ENCODE results near the gene WDR37.
"Not testable (repeated sequence)": the region's sequence is repeated elsewhere in the genome, so short reads cannot be mapped to it uniquely, and the experiment has no call there.

WDR37 gene, protein sequence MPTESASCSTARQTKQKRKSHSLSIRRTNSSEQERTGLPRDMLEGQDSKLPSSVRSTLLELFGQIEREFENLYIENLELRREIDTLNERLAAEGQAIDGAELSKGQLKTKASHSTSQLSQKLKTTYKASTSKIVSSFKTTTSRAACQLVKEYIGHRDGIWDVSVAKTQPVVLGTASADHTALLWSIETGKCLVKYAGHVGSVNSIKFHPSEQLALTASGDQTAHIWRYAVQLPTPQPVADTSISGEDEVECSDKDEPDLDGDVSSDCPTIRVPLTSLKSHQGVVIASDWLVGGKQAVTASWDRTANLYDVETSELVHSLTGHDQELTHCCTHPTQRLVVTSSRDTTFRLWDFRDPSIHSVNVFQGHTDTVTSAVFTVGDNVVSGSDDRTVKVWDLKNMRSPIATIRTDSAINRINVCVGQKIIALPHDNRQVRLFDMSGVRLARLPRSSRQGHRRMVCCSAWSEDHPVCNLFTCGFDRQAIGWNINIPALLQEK

GRCh38 chr10:1056326-1057105, at the start of gene WDR37:
Gene WDR37 (plus strand): TSS chr10:1056385. CDS start chr10:1072156, 15,771 bp downstream.
- DNase-seq (ENCODE audit: low read depth): peak; percentile 93
- TF ChIP-seq CTCF (conservative IDR thresholded peaks at IDR 0.05; ENCODE audit: low read depth, low read length): no peak

GRCh38 chr10:1006573-1006972, 49.6 kb upstream of the WDR37 start:
- no peak for DNase-seq (ENCODE audit: low read depth)
- no peak overlapping the region for H3K4me3 ChIP-seq (ENCODE audit: low read depth, low read length)
- no peak for TF ChIP-seq CTCF (conservative IDR thresholded peaks at IDR 0.05; ENCODE audit: low read depth, low read length)

More at GRCh38 chr10:1056326-1057105, at the start of gene WDR37:
- peak within 1 kb of the TSS; percentile 93 for H3K4me3 ChIP-seq (ENCODE audit: low read depth, low read length)

- no peak for TF ChIP-seq CTCF (conservative IDR thresholded peaks at IDR 0.05; ENCODE audit: low read depth, low read length)
Observed at GRCh38 chr10:1007583-1007982, 48.6 kb upstream of the WDR37 start.

DNA sequence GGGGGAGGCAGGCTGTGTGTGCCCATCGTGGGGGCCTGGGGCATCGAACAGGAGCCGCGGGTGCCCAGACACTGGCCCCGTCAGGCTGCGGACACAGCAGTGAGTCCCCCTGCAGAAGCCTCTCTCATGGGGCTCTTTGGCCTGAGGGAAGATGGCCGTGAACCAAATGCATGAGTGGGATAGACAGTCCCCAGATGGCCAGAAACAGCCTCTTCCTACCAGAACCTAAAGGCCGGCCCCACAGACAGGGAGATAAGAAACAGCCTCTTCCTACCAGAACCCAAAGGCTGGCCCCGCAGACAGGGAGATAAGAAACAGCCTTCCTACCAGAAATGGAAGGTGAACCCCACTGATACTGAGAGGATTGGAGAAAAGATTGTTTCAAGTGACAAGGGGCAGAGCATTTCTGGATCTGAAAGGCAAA, 47.1 kb upstream of the WDR37 start:
- no peak for TF ChIP-seq CTCF (conservative IDR thresholded peaks at IDR 0.05; ENCODE audit: low read depth, low read length)
- no peak overlapping the region for H3K4me3 ChIP-seq (ENCODE audit: low read depth, low read length)
- DNase-seq (ENCODE audit: low read depth): no peak

More at GRCh38 chr10:1007583-1007982, 48.6 kb upstream of the WDR37 start:
- H3K4me3 ChIP-seq (ENCODE audit: low read depth, low read length): no peak overlapping the region
- DNase-seq (ENCODE audit: low read depth): no peak

DNA sequence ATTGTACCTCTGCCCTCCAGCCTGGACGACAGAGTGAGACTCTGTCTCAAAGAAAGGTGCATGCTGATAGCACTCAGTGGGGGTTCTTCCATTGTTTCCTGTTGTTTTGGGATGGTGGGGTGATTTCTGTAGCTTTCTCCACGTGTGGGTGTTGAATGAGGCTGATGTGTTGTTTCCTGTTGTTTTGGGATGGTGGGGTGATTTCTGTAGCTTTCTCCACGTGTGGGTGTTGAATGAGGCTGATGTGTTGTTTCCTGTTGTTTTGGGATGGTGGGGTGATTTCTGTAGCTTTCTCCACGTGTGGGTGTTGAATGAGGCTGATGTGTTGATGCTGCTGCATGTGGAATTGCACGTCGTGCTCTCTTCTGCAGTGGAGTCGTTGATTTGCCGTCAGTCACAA, 46.2 kb upstream of the WDR37 start:
- H3K4me3 ChIP-seq (ENCODE audit: low read depth, low read length); DNase-seq (ENCODE audit: low read depth): not testable (repeated sequence)

DNA sequence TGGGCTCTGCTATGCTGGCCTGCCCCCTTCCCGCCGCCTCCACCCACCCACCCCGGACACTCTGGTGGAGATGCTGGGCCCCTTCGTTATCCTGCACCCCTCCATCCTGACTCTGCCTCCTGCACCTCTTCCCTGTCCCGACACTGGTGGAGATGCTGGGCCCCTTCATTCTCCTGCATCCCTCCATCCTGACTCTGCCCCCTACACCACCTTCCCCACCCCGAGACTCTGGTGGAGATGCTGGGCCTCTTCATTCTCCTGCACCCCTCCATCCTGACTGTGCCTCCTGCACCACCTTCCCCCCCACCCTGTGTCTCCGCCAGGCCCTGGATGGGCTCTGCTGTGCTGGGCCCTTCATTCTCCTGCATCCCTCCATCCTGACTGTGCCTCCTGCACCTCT, 45.5 kb upstream of the WDR37 start:
- no peak overlapping the region for H3K4me3 ChIP-seq (ENCODE audit: low read depth, low read length)
- TF ChIP-seq CTCF (conservative IDR thresholded peaks at IDR 0.05; ENCODE audit: low read depth, low read length): no peak
- DNase-seq (ENCODE audit: low read depth): no peak

DNA sequence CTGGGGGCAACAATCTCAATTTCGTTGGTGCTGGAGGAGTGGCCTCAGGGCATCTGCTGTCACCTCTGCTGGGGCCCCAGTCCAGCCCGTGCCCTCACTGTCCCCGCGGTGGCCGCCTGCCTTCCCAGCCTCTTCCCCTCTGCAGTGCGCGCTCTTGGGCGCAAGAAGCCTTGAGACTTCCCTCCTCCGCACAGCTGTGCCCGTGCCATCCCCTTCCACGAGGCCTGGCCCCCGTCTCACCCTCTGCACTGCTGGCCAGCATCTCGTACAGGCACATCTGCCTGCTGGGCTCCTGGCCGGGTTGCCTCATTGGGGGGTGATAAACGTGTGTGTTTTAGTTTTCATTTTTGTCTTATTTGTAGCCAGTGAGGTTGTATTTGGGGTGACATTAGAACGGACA, 44.5 kb upstream of the WDR37 start:
- DNase-seq (ENCODE audit: low read depth): no peak
- TF ChIP-seq CTCF (conservative IDR thresholded peaks at IDR 0.05; ENCODE audit: low read depth, low read length): no peak
- H3K4me3 ChIP-seq (ENCODE audit: low read depth, low read length): no peak overlapping the region
